ENCODE results near the gene OVOL1. TPM values are rescaled to one million over a fixed set of nuclear protein-coding genes. Genes with fewer than 3 reads are reported as not detected.

The OVOL1 gene
- total and polyA plus RNA-seq, 8 donors = 0.92 to 120 (median 7.8) TPM; not detected in 1

- intact Hi-C loops (cut with DNase I; ENCODE audit: low total_unique reads) = loop anchor here (5.0 kb wide), 1 partner anchor 36 kb away; no protein-coding TSS in a partner anchor
- peak in 1 of 2 donors; percentile 21 for DNase-seq
- TF ChIP-seq EP300 (IDR thresholded peaks at IDR 0.05) (no peak), CTCF (IDR thresholded peaks at IDR 0.05) (no peak), POLR2A (IDR thresholded peaks at IDR 0.05) (no peak), POLR2AphosphoS5 (IDR thresholded peaks at IDR 0.05) (no peak)
- H3K27ac ChIP-seq = peak overlapping the region in 2 of 5 donors; percentile 72 to 84
- no peaks in the 10 kb centered on the region for H3K9me3 ChIP-seq
- WGBS, 5 donors = 80 to 90% (median 87%) methylated on average over 8 of the region's 8 CpGs
- H3K27me3 ChIP-seq = no peaks in the 10 kb centered on the region
- peaks cover 33 to 77% (median 53%) of the 10 kb centered on the region in 4 donors for H3K4me1 ChIP-seq
- peaks cover 21 to 31% (median 30%) of the 10 kb centered on the region in 4 donors for H3K36me3 ChIP-seq
- H3K4me3 ChIP-seq = no peak overlapping the region
These were observed 10.1 kb upstream of the OVOL1 start for GRCh38 chr11:65776710-65777141.

- intact Hi-C loops (cut with DNase I; ENCODE audit: low total_unique reads) = loop anchor here (5.0 kb wide), 1 partner anchor 35 kb away; no protein-coding TSS in a partner anchor
- Histone ChIP-seq H3K9me3 (no peaks in the 10 kb centered on the region), H3K36me3 (peaks cover 21 to 31% (median 30%) of the 10 kb centered on the region in 4 donors), H3K27me3 (no peaks in the 10 kb centered on the region), H3K4me1 (peaks cover 30 to 75% (median 52%) of the 10 kb centered on the region in 4 donors), H3K27ac (peak overlapping the region in 2 of 5 donors; percentile 72 to 84), H3K4me3 (peak overlapping the region in 2 of 4 donors; percentile 78 to 96)
- DNase-seq = peak in 1 of 2 donors; percentile 21
- WGBS, 5 donors = 79 to 93% (median 83%) methylated on average over 8 of the region's 8 CpGs
- no peak for TF ChIP-seq POLR2AphosphoS5 (IDR thresholded peaks at IDR 0.05)
- TF ChIP-seq CTCF (IDR thresholded peaks at IDR 0.05) = no peak
- no peak for TF ChIP-seq POLR2A (IDR thresholded peaks at IDR 0.05)
- no peak for TF ChIP-seq EP300 (IDR thresholded peaks at IDR 0.05)
These were observed 9.6 kb upstream of the OVOL1 start for GRCh38 chr11:65777241-65777640.

GRCh38 chr11:65777821-65778361, 9.0 kb upstream of the OVOL1 start:
- Histone ChIP-seq H3K4me3 (peak overlapping the region in 2 of 4 donors; percentile 78 to 96), H3K27me3 (no peaks in the 10 kb centered on the region), H3K4me1 (peaks cover 30 to 74% (median 51%) of the 10 kb centered on the region in 4 donors), H3K36me3 (peaks cover 21 to 31% (median 30%) of the 10 kb centered on the region in 4 donors), H3K9me3 (no peaks in the 10 kb centered on the region), H3K27ac (peak overlapping the region in 2 of 5 donors; percentile 72 to 84)
- TF ChIP-seq POLR2A (IDR thresholded peaks at IDR 0.05) = no peak
- TF ChIP-seq EP300 (IDR thresholded peaks at IDR 0.05) = no peak
- TF ChIP-seq CTCF (IDR thresholded peaks at IDR 0.05) = no peak
- TF ChIP-seq POLR2AphosphoS5 (IDR thresholded peaks at IDR 0.05) = no peak
- 88 to 92% (median 90%) methylated on average over 13 to 23 of the region's 23 CpGs for WGBS, 5 donors
- DNase-seq = peak in 1 of 2 donors; percentile 24
- intact Hi-C loops (cut with DNase I; ENCODE audit: low total_unique reads) = loop anchor here (5.0 kb wide), 1 partner anchor 34 kb away; no protein-coding TSS in a partner anchor

GRCh38 chr11:65778431-65778900, 8.4 kb upstream of the OVOL1 start:
- WGBS, 5 donors = 93 to 97% (median 94%) methylated on average over 9 to 20 of the region's 20 CpGs
- no peaks in the 10 kb centered on the region for H3K9me3 ChIP-seq
- DNase-seq = peak in 1 of 2 donors; percentile 22
- no peak for TF ChIP-seq CTCF (IDR thresholded peaks at IDR 0.05)
- no peak for TF ChIP-seq EP300 (IDR thresholded peaks at IDR 0.05)
- TF ChIP-seq POLR2A (IDR thresholded peaks at IDR 0.05) = no peak
- no peak for TF ChIP-seq POLR2AphosphoS5 (IDR thresholded peaks at IDR 0.05)
- intact Hi-C loops (cut with DNase I; ENCODE audit: low total_unique reads) = loop anchor here (5.0 kb wide), 1 partner anchor 34 kb away; no protein-coding TSS in a partner anchor
- peaks cover 30 to 68% (median 51%) of the 10 kb centered on the region in 4 donors for H3K4me1 ChIP-seq
- H3K27ac ChIP-seq = peak overlapping the region in 2 of 5 donors; percentile 72 to 84
- H3K27me3 ChIP-seq = no peaks in the 10 kb centered on the region
- peaks cover 21 to 31% (median 30%) of the 10 kb centered on the region in 4 donors for H3K36me3 ChIP-seq
- H3K4me3 ChIP-seq = peak overlapping the region in 2 of 4 donors; percentile 78 to 96
